Loucy (cell line): Measurements from ENCODE around the gene SLCO4C1.

ENCODE experiments used
- H2AFZ ChIP-seq: fragments of 200-600 bp; sonication (generic); 2 replicates; pipeline ENCODE4 v1.6.0; 2016; ENCODE audit warnings: antibody characterized with exemption, mild to moderate bottlenecking, low read length, moderate library complexity
- H3F3A ChIP-seq: fragments of 200-600 bp; 2 replicates; pipeline ENCODE4 v1.6.0; 2016; ENCODE audit warnings: antibody characterized with exemption, low read depth, mild to moderate bottlenecking
- H3K27me3 ChIP-seq: fragments of 200-600 bp; sonication (generic); 2 replicates; pipeline ENCODE4 v1.6.1; 2014; ENCODE audit warnings: low read length, mild to moderate bottlenecking; ENCODE audit not compliant: insufficient read depth, poor library complexity, severe bottlenecking
- H3K36me3 ChIP-seq: fragments of 200-600 bp; sonication (generic); 2 replicates; pipeline ENCODE4 v1.6.1; 2016; ENCODE audit warnings: low read length; ENCODE audit not compliant: insufficient read depth
- H3K4me1 ChIP-seq: fragments of 200-600 bp; sonication (generic); 2 replicates; pipeline ENCODE4 v1.5.1; 2014; ENCODE audit warnings: low read length, mild to moderate bottlenecking; ENCODE audit not compliant: insufficient read depth, poor library complexity, severe bottlenecking
- H3K4me2 ChIP-seq: fragments of 200-600 bp; sonication (generic); 2 replicates; pipeline ENCODE4 v1.6.0; 2014; ENCODE audit warnings: antibody characterized with exemption, low read length, low read depth, mild to moderate bottlenecking; ENCODE audit not compliant: poor library complexity, severe bottlenecking
- H3K4me3 ChIP-seq: fragments of 200-600 bp; sonication (generic); 2 replicates; pipeline ENCODE4 v1.5.1; 2014; ENCODE audit warnings: low read length, mild to moderate bottlenecking, mixed read lengths; ENCODE audit not compliant: poor library complexity, severe bottlenecking
- H3K79me2 ChIP-seq: fragments of 200-600 bp; sonication (generic); 2 replicates; pipeline ENCODE4 v1.6.1; 2014; ENCODE audit warnings: low read length; ENCODE audit not compliant: insufficient read depth
- H3K9ac ChIP-seq: fragments of 200-600 bp; sonication (generic); 2 replicates; pipeline ENCODE4 v1.6.0; 2014; ENCODE audit warnings: mild to moderate bottlenecking, low read depth, low read length, moderate library complexity; ENCODE audit not compliant: poor library complexity, severe bottlenecking
- H3K9me2 ChIP-seq: fragments of 200-600 bp; sonication (generic); replicated peaks from 2 replicates; pipeline ENCODE4 v1.6.1; 2016; ENCODE audit warnings: low read depth, low read length, mixed read lengths
- H3K9me3 ChIP-seq: fragments of 200-600 bp; sonication (generic); 2 replicates; pipeline ENCODE4 v1.6.1; 2014; ENCODE audit warnings: mild to moderate bottlenecking, antibody characterized with exemption, low read length, low read depth; ENCODE audit not compliant: insufficient read depth
- H4K20me1 ChIP-seq: fragments of 200-600 bp; sonication (generic); 2 replicates; pipeline ENCODE4 v1.6.0; 2014; ENCODE audit warnings: antibody characterized with exemption, low read length, mild to moderate bottlenecking; ENCODE audit not compliant: insufficient read depth, poor library complexity, severe bottlenecking
- EZH2phosphoT487 ChIP-seq: fragments of 200-600 bp; IDR thresholded peaks from 2 replicates; pipeline ENCODE4 v1.6.1; 2018; ENCODE audit warnings: antibody characterized with exemption, mild to moderate bottlenecking, moderate library complexity, borderline replicate concordance
- TF ChIP-seq, protein P1 (sequence below): fragments of 200-600 bp; sonication (generic); conservative IDR thresholded peaks from 2 replicates; pipeline ENCODE4 v1.5.1; 2014; ENCODE audit warnings: mild to moderate bottlenecking, antibody characterized with exemption, low read length

The SLCO4C1 gene

DNA sequence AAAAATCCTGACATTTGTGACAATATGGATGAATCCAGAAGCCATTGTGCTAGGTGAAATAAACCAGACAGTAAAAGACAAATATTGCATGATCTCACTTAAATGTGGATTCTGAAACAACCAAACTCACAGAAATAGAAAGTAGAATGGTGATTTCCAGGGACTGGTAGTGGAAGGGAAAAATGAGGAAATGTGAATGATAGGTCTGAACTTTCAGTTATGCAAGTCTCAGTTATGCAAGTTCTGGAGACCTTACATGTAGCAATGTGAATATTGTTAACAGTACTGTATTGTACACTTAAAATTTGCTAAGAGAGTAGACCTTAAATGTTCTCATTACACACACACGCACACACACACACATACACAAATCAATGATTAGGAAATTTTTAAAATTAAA lies 84.9 kb downstream of the SLCO4C1 start:
- no peaks in the 10 kb centered on the region for H3K9me3 ChIP-seq
- H3K79me2 ChIP-seq = no peaks in the 10 kb centered on the region
- no peaks in the 10 kb centered on the region for H4K20me1 ChIP-seq
- H2AFZ ChIP-seq = no peak overlapping the region
- no peak overlapping the region for H3K9ac ChIP-seq
- no peaks in the 10 kb centered on the region for H3K27me3 ChIP-seq
- H3F3A ChIP-seq = no peaks in the 10 kb centered on the region
- no peaks in the 10 kb centered on the region for H3K36me3 ChIP-seq
- no peak overlapping the region for H3K4me3 ChIP-seq
- no peak overlapping the region for H3K4me2 ChIP-seq
- no peaks in the 10 kb centered on the region for H3K4me1 ChIP-seq
- TF ChIP-seq, protein P1, sequence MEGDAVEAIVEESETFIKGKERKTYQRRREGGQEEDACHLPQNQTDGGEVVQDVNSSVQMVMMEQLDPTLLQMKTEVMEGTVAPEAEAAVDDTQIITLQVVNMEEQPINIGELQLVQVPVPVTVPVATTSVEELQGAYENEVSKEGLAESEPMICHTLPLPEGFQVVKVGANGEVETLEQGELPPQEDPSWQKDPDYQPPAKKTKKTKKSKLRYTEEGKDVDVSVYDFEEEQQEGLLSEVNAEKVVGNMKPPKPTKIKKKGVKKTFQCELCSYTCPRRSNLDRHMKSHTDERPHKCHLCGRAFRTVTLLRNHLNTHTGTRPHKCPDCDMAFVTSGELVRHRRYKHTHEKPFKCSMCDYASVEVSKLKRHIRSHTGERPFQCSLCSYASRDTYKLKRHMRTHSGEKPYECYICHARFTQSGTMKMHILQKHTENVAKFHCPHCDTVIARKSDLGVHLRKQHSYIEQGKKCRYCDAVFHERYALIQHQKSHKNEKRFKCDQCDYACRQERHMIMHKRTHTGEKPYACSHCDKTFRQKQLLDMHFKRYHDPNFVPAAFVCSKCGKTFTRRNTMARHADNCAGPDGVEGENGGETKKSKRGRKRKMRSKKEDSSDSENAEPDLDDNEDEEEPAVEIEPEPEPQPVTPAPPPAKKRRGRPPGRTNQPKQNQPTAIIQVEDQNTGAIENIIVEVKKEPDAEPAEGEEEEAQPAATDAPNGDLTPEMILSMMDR = no peak
- no peak for TF ChIP-seq EZH2phosphoT487
- H3K9me2 ChIP-seq = no peaks in the 10 kb centered on the region

DNA sequence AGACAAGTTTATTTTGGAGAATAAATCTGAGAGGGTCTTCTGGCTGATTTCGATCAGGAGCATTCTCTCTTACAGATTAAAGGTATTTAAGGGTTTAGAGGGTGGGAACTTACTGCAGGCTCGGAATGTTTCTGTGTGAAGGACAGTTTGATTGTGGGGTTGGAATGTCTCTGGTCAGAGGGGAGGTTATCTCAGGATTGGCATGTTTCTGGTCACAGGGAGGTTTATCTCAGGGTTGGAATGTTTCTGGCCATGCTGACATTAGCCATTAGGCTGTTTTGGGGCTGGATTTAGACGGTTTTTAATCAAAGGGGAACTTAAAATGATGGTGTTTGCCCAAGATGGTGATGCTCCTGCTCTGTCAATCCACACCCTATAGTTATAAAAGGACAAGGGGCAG lies 95.2 kb downstream of the SLCO4C1 start:
- no peak overlapping the region for H3K4me3 ChIP-seq
- H3K36me3 ChIP-seq = no peaks in the 10 kb centered on the region
- H2AFZ ChIP-seq = no peak overlapping the region
- no peaks in the 10 kb centered on the region for H3K27me3 ChIP-seq
- no peaks in the 10 kb centered on the region for H4K20me1 ChIP-seq
- TF ChIP-seq, protein P1 = no peak
- TF ChIP-seq EZH2phosphoT487 = no peak
- no peaks in the 10 kb centered on the region for H3K9me3 ChIP-seq
- H3K4me2 ChIP-seq = no peak overlapping the region
- no peaks in the 10 kb centered on the region for H3K9me2 ChIP-seq
- no peaks in the 10 kb centered on the region for H3F3A ChIP-seq
- no peaks in the 10 kb centered on the region for H3K79me2 ChIP-seq
- H3K4me1 ChIP-seq = no peaks in the 10 kb centered on the region
- H3K9ac ChIP-seq = no peak overlapping the region

DNA sequence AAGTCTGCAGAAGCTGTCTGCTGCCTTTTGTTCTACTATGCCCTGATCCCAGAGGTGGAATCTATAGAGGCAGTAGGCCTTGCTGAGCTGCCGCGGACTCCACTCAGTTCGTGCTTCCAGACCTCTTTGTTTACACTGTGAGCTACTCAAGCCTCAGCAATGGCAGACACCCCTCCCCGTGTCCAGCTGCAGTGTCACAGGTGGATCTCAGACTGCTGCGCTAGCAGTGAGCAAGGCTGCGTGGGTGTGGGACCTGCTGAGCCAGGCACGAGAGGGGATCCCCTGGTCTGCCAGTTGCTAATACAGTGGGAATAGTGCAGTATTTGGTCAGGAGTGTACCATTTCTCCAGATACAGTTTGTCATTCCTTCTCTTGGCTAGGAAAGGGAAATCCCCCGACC lies 99.6 kb downstream of the SLCO4C1 start:
- Histone ChIP-seq H3K4me2 (no peak overlapping the region), H3K36me3 (no peaks in the 10 kb centered on the region)

More for the DNA sequence above, 99.6 kb downstream of the SLCO4C1 start:
- no peaks in the 10 kb centered on the region for H3K9me2 ChIP-seq
- TF ChIP-seq, protein P1 = no peak
- TF ChIP-seq EZH2phosphoT487 = no peak
- no peak overlapping the region for H3K9ac ChIP-seq
- H2AFZ ChIP-seq = no peak overlapping the region
- H3K79me2 ChIP-seq = no peaks in the 10 kb centered on the region
- no peaks in the 10 kb centered on the region for H3K27me3 ChIP-seq
- no peaks in the 10 kb centered on the region for H4K20me1 ChIP-seq
- H3K4me1 ChIP-seq = no peaks in the 10 kb centered on the region
- no peak overlapping the region for H3K4me3 ChIP-seq
- H3K9me3 ChIP-seq = no peaks in the 10 kb centered on the region
- no peaks in the 10 kb centered on the region for H3F3A ChIP-seq
